Measurements from ENCODE around the gene IFTAP.
A peak's percentile ranks its signal among the peaks of the same experiment; 100 is the strongest.

Gene IFTAP

GRCh38 chr11:36594316-36594989, at the start of gene IFTAP (continued):
- TF ChIP-seq ZNF544 (tag by site-specific recombination; IDR thresholded peaks at IDR 0.05) (no peak), ZNF239 (tag by site-specific recombination; IDR thresholded peaks at IDR 0.05) (no peak), ZNF518A (tag by site-specific recombination; conservative IDR thresholded peaks at IDR 0.05; ENCODE audit: low read depth) (peak; percentile 99), ZNF792 (tag by site-specific recombination; IDR thresholded peaks at IDR 0.05) (no peak), MYNN (tag by site-specific recombination; IDR thresholded peaks at IDR 0.05; ENCODE audit: borderline replicate concordance) (no peak), PBX3 (CRISPR knock-in tag; IDR thresholded peaks at IDR 0.05) (no peak), IKZF3 (tag by site-specific recombination; IDR thresholded peaks at IDR 0.05) (peak; percentile 94), ZNF121 (tag by site-specific recombination; IDR thresholded peaks at IDR 0.05) (no peak), SCRT2 (tag by site-specific recombination; IDR thresholded peaks at IDR 0.05) (peak; percentile 83), GLI2 (tag by site-specific recombination; IDR thresholded peaks at IDR 0.05; ENCODE audit: borderline replicate concordance, low read depth) (no peak), ZNF610 (tag by site-specific recombination; IDR thresholded peaks at IDR 0.05; ENCODE audit: borderline replicate concordance) (0 out of 2 replicates have a peak, but pooled peaks have one; percentile 24), ZNF580 (tag by site-specific recombination; IDR thresholded peaks at IDR 0.05) (peak; percentile 79), ZNF416 (tag by site-specific recombination; IDR thresholded peaks at IDR 0.05) (no peak), ZNF560 (tag by site-specific recombination; IDR thresholded peaks at IDR 0.05; ENCODE audit: borderline replicate concordance) (no peak), ZBTB17 (tag by site-specific recombination; IDR thresholded peaks at IDR 0.05) (peak; percentile 90), PRDM1 (tag by site-specific recombination; IDR thresholded peaks at IDR 0.05) (0 out of 2 replicates have a peak, but pooled peaks have one; percentile 39), KLF10 (tag by site-specific recombination; IDR thresholded peaks at IDR 0.05) (no peak), ZNF202 (tag by site-specific recombination; IDR thresholded peaks at IDR 0.05; ENCODE audit: borderline replicate concordance) (no peak), ZFP37 (tag by site-specific recombination; IDR thresholded peaks at IDR 0.05) (0 out of 2 replicates have a peak, but pooled peaks have one; percentile 37), ZNF549 (tag by site-specific recombination; IDR thresholded peaks at IDR 0.05) (no peak), ZNF24 (tag by site-specific recombination; IDR thresholded peaks at IDR 0.05) (peak; percentile 64; the same call in 1 of the 2 replicates), ZNF837 (tag by site-specific recombination; IDR thresholded peaks at IDR 0.05) (no peak), ZNF221 (tag by site-specific recombination; IDR thresholded peaks at IDR 0.05; ENCODE audit: borderline replicate concordance) (no peak), ZFHX2 (tag by site-specific recombination; conservative IDR thresholded peaks at IDR 0.05) (no peak), ZNF561 (tag by site-specific recombination; IDR thresholded peaks at IDR 0.05; ENCODE audit: borderline replicate concordance) (peak; percentile 62), ZEB2 (tag by site-specific recombination; IDR thresholded peaks at IDR 0.05) (no peak), SCRT1 (tag by site-specific recombination; IDR thresholded peaks at IDR 0.05; ENCODE audit: borderline replicate concordance) (peak; percentile 82), ZNF701 (tag by site-specific recombination; IDR thresholded peaks at IDR 0.05) (no peak), ZNF585B (tag by site-specific recombination; IDR thresholded peaks at IDR 0.05) (no peak), GFI1B (tag by site-specific recombination; IDR thresholded peaks at IDR 0.05) (peak; percentile 68; the same call in 1 of the 2 replicates), ZNF140 (tag by site-specific recombination; IDR thresholded peaks at IDR 0.05) (no peak), WT1 (tag by site-specific recombination; IDR thresholded peaks at IDR 0.05) (no peak), ZNF155 (tag by site-specific recombination; IDR thresholded peaks at IDR 0.05) (no peak), ZSCAN5A (tag by site-specific recombination; IDR thresholded peaks at IDR 0.05) (no peak), ZNF184 (tag by site-specific recombination; IDR thresholded peaks at IDR 0.05) (no peak)
